Adipose tissue (tissue), 3 donors: ENCODE results near the gene CDH8. TPM values are rescaled to one million over a fixed set of nuclear protein-coding genes. Genes with fewer than 3 reads are reported as not detected.
"Not testable (repeated sequence)": the region's sequence is repeated elsewhere in the genome, so short reads cannot be mapped to it uniquely, and the experiment has no call there.

ENCODE experiments used
- H3K27ac ChIP-seq: one replicate; pipeline ENCODE4 v1.5.1; 2013; ENCODE audit warnings: low read depth, low read length
- WGBS, 3 donors: extraction: QIAGEN DNeasy Blood & Tissue Kit; methylation state at CpG; one replicate each; pipeline ENCODE4 v1.1.7; 2013; 5-methylcytosine and 5-hydroxymethylcytosine counted together
- polyA plus RNA-seq, 3 donors: library from polyadenylated mRNA; stranded (reverse); fragments of 200-250 nt; gene quantifications; one replicate each; pipeline ENCODE4 v1.2.3, GENCODE V29; 2013
- donor health status: healthy with polysubstance abuse.
- donor health status: Bipolar disorder and iron deficiency.
- donor health status: healthy.

Gene CDH8
- polyA plus RNA-seq, 3 donors = not detected

DNA sequence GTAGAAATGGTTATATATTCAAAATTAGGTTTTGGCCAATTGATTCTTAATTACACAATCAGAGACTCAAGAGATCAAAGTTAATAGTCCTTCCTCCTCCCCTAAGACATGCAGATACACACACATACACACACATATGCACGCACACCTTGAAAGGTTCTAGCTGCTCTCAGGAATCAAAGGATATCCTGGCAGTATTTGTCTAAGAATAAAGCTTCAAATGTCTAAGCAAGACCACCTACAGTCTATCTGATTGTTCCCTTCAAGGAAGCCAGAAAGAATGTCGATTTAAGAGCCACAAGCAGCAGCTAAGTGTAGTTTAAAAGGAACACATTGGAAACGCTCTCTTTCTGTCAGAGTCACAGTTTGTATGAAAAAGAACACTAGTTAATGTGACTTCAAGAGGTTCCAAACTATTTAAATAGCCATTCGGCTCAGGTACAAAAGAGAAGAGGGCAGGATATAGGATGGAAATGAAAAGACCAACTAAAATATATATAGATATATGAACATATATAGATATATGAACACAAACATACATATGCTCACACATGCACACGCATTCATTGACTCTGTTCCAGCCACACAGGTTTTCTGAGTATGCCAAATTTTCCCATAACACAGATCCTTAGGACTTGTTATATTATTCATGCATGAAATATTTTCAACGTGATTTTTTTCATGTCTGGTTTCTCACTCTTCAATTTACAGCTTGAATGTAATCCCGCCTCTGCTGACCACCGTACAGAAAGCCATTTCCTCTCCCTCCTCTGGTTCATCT lies 79.0 kb downstream of the CDH8 start:
- no peak overlapping the region for H3K27ac ChIP-seq
- WGBS, 3 donors = 37 to 61% (median 52%) methylated on average over 8 of the region's 8 CpGs

DNA sequence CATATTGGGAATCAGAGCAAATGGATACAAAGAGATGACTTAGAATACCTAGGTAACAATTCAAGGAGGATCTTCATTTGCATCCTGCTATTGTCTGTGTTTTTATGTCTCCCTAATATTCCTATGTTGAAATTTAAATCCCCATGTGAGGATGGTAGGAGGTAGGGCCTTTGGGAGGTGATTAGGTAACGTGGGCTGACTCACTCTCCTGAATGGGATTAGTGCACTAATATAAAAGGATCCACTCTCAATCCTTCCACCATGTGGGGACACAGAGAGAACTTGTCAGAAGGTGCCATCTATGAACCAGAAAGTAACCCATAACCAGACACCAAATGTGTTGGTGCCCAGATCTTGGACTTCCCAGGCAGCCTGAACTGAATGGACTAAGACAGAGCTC lies 83.4 kb downstream of the CDH8 start:
- WGBS, 3 donors = 25 to 71% (median 56%) methylated on average over 1 of the region's 1 CpG
- H3K27ac ChIP-seq = no peak overlapping the region

GRCh38 chr16:61948414-61948813 lies 87.8 kb downstream of the CDH8 start:
- H3K27ac ChIP-seq = no peak overlapping the region
- WGBS, 3 donors = 39 to 87% (median 86%) methylated on average over 3 of the region's 3 CpGs

DNA sequence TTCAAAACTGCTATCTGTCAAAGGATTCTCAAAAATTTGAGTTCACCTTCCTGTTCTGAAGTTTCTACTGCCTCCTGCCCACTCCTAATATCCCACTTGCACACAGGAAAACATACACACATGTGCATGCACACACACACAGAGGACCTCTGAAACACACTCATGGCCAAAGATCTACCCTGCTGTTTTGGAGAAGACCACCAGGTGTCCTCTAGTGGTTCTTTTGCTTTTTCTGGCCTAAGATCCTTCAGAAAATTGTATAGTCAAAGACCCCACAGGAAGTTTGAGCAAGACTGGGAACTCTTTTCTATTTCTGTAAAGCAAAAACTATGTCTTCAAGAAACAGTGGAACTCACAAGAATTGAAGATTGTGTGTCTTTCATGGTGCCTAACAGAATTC lies 90.2 kb downstream of the CDH8 start:
- no peak overlapping the region for H3K27ac ChIP-seq

GRCh38 chr16:61945511-61945910 lies 90.7 kb downstream of the CDH8 start:
- H3K27ac ChIP-seq = no peak overlapping the region
- WGBS, 3 donors = 37 to 56% (median 49%) methylated on average over 4 of the region's 4 CpGs

DNA sequence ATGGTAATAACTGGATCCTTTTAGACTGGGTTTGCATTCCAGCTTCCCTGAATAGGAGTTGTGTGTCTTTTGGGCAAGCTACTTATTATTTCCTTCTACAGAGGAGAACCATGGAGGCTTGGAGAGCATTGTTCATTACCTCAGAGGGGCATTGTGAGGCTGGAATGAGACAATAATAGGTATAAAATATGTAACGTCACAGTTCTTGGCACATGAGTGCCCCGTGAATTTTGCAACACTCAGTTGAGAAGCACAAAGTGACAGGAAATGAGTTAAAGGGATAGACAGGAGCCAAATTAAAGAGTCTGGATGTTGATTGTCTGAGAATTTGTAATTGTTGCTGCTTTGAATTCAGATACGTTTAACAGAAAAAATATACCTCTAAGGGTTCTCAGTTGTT lies 92.2 kb downstream of the CDH8 start:
- 40 to 51% (median 48%) methylated on average over 3 of the region's 3 CpGs for WGBS, 3 donors
- H3K27ac ChIP-seq = no peak overlapping the region

- no peak overlapping the region for H3K27ac ChIP-seq
- WGBS, 3 donors = 82 to 96% (median 92%) methylated on average over 10 of the region's 10 CpGs
Observed at GRCh38 chr16:61940611-61941010, 95.6 kb downstream of the CDH8 start.

GRCh38 chr16:61937646-61938045 lies 98.6 kb downstream of the CDH8 start:
- no peak overlapping the region for H3K27ac ChIP-seq

DNA sequence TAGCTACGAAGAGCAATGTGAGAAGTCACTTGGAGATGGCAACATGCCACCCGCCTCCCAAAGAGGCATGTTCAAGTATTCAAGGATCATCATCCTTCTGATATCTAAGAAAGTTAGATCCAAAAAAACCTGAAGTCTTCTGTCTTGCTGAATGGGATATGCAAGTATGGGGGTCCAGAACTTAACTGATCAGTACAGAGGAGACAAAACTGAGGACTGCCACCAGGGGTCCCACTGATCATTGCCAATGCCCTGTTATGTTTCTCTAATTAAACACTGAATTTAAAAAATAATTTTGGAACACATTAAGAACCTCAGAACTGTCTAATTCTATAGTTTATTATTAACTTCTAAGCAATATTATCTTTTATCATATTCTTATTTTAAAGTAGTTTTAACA lies 99.7 kb downstream of the CDH8 start:
- no peak overlapping the region for H3K27ac ChIP-seq
- WGBS, 3 donors = 65 to 82% (median 78%) methylated on average over 2 of the region's 2 CpGs

- H3K27ac ChIP-seq = no peak overlapping the region
- WGBS, 3 donors = 67 to 89% (median 86%) methylated on average over 3 of the region's 3 CpGs
Observed at GRCh38 chr16:61934601-61935000, 101.6 kb downstream of the CDH8 start.

GRCh38 chr16:61929776-61930175 lies 106.5 kb downstream of the CDH8 start:
- WGBS, 3 donors = 61 to 93% (median 91%) methylated on average over 1 of the region's 1 CpG
- H3K27ac ChIP-seq = no peak overlapping the region

- WGBS, 3 donors = 55 to 89% (median 87%) methylated on average over 3 of the region's 3 CpGs
- no peak overlapping the region for H3K27ac ChIP-seq
Observed at GRCh38 chr16:61926766-61927165, 109.5 kb downstream of the CDH8 start.

DNA sequence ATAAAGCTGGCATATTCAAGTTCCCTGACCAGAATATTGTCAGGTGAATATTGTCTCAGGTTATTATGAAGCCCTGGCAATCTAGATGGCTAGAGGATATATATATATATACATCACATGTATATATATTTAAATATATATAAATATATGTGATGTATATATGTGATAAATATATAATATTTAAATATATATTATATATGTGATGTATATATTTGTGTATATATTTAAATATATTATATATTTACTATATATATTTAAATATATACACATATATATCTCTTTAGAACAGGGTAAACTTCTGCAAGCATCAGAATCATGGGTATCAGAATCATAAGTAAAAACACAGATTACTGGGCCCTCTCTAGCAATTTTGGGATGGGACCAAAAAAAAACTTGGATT lies 112.6 kb downstream of the CDH8 start:
- H3K27ac ChIP-seq = no peak overlapping the region

DNA sequence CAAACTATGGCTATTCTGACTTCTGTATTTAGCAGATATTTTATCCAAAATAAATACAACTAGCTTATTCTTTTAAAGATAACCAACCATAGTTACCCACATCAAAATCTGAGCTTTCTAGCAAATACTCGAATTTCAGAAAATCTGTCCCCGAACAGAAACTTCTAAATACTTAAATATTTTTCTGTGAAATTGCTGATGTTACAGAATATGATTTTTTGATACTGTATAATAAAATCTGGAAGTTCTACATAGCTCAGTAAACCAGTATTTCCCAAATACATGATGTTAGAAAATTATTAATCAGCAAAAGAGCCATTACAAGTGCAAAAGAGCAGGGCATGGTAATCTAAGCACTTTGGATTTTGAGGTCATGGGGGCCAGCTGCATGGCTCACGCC lies 114.9 kb downstream of the CDH8 start:
- no peak overlapping the region for H3K27ac ChIP-seq
- 58 to 88% (median 81%) methylated on average over 3 of the region's 3 CpGs for WGBS, 3 donors

GRCh38 chr16:61917865-61918826 lies 118.1 kb downstream of the CDH8 start:
- 78 to 90% (median 87%) methylated on average over 25 to 35 of the region's 37 CpGs for WGBS, 3 donors
- H3K27ac ChIP-seq = not testable (repeated sequence)

DNA sequence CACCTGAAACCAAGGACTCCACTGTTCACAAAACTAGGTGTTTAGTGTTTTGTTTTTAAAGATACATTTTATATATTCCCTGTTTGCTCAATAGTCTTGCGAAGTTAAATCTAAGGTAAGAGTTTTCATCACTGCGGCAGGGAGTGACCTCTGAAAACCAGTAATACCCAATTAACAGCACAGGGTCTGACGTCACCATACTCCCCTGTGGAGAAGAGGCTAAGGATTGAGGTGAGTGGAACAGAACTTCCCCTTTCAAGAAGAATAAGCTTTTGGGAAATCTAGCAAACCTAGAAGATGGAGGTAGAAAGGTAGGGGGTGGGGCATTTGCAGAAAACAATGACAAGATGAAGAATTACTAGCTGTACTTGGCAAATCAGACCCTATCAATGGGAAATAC lies 120.7 kb downstream of the CDH8 start:
- no peak overlapping the region for H3K27ac ChIP-seq
- 83 to 90% (median 85%) methylated on average over 3 of the region's 3 CpGs for WGBS, 3 donors

DNA sequence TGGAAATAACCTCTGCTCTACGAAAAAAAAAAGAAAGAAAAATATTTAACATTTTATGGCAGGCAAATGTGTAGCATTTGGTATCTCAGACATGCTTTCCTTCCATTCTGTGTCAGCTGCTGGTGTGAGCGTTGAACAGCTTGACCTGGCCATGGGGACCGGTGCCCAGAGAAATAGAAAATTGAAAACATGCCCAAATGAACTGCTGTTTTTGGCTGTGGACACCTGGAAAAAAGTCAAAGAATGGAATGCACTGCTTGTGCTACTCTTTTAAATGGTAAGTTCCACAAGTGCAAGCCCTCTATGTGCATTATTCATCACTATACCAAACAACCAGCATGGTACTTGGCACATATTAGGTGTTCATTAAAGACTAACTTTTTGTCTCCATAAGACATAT lies 127.2 kb downstream of the CDH8 start:
- 47 to 60% (median 50%) methylated on average over 3 of the region's 3 CpGs for WGBS, 3 donors
- H3K27ac ChIP-seq = no peak overlapping the region

DNA sequence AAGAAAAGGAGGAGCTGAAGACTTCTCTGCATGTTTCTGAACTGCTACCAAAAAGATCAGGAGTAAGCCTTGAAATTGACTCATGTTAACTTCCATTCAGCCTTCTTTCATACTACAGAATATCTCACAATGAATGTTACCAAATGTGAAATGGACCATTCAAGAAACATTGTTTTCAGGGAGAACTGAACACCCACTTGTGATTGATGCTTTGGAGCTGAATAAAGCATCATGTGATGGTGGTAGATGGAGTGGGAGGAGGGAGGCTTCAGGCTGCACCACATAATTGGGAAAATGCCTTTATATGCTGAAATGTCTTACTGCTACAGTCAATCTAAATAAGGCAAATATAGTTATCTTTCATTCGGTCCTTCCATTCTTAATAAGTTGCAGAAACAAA lies 127.8 kb downstream of the CDH8 start:
- 79 to 93% (median 85%) methylated on average over 1 of the region's 1 CpG for WGBS, 3 donors
- no peak overlapping the region for H3K27ac ChIP-seq

- no peak overlapping the region for H3K27ac ChIP-seq
- WGBS, 3 donors = 70 to 88% (median 75%) methylated on average over 1 of the region's 1 CpG
Observed at GRCh38 chr16:61901689-61902088, 134.5 kb downstream of the CDH8 start.

GRCh38 chr16:61900482-61900881 lies 135.8 kb downstream of the CDH8 start:
- H3K27ac ChIP-seq = no peak overlapping the region
- WGBS, 3 donors = 56 to 72% (median 59%) methylated on average over 1 of the region's 1 CpG
